Peyer's patch (tissue), 4 donors: Measurements from ENCODE around the gene GNG12.

Experiments
- POLR2A ChIP-seq, 2 donors: fragments of 450-650 bp; IDR thresholded peaks; one replicate each; pipeline ENCODE4 v1.5.1; 2017; ENCODE audit warnings: antibody characterized with exemption in 2 of 2, mild to moderate bottlenecking in 2 of 2, moderate library complexity in 2 of 2
- TF ChIP-seq, protein P1 (sequence below), 6 experiments: fragments of 450-650 bp in 4 of 6; fragments of 200-600 bp in 2 of 6; sonication (generic) in 1 of 6; IDR thresholded peaks; one replicate each; pipeline ENCODE4 v1.5.1; 2017 to 2019; ENCODE audit warnings: antibody characterized with exemption in 6 of 6, mild to moderate bottlenecking in 3 of 6, moderate library complexity in 1 of 6

DNA sequence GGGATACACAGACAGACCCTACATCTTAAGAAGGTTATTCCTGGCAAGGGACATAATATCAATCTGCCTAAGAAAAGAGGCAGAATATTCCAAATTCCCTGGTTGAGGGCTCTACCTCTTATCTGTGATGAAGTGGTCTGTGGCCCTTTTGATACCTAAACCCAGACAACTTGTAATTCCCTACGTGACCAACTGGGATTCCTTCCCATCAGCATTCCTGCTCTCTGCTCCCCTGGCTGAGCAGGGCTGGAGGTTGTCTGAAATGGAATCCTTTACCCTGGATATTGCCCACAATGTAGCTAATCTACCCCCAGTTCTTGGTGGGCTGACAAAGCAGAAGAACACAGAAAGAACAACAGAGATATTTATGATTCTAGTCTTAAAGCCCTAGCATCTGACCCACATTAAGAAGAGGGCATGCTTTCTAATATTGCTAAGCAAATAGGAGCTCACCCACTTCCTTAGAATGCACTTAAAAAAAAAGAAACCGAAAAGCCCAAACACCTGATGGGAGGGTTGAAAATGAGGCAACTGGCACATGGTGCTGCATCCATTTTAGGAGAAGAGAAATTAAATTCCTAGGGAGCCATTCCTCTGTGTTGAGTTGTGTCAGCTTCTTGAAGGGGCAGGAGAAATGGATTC, 111.5 kb downstream of the GNG12 start:
- TF ChIP-seq, protein P1, sequence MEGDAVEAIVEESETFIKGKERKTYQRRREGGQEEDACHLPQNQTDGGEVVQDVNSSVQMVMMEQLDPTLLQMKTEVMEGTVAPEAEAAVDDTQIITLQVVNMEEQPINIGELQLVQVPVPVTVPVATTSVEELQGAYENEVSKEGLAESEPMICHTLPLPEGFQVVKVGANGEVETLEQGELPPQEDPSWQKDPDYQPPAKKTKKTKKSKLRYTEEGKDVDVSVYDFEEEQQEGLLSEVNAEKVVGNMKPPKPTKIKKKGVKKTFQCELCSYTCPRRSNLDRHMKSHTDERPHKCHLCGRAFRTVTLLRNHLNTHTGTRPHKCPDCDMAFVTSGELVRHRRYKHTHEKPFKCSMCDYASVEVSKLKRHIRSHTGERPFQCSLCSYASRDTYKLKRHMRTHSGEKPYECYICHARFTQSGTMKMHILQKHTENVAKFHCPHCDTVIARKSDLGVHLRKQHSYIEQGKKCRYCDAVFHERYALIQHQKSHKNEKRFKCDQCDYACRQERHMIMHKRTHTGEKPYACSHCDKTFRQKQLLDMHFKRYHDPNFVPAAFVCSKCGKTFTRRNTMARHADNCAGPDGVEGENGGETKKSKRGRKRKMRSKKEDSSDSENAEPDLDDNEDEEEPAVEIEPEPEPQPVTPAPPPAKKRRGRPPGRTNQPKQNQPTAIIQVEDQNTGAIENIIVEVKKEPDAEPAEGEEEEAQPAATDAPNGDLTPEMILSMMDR (IDR thresholded peaks at IDR 0.05) = no peak
- TF ChIP-seq POLR2A (IDR thresholded peaks at IDR 0.05) = no peak
